GM19193 (cell line): ENCODE measurements around the gene NFATC2.

Source experiments
- POLR2A ChIP-seq: IDR thresholded peaks from 4 replicates; pipeline ENCODE4 v1.6.1; 2011; ENCODE audit not compliant: insufficient read depth, insufficient read length; ENCODE audit errors: extremely low read depth

NFATC2 gene

GRCh38 chr20:51391926-51392325 is 150.6 kb downstream of the NFATC2 start:
- TF ChIP-seq POLR2A = no peak

- no peak for TF ChIP-seq POLR2A
These were observed 152.8 kb downstream of the NFATC2 start for GRCh38 chr20:51389543-51390264.

- TF ChIP-seq POLR2A = no peak
These were observed 153.6 kb downstream of the NFATC2 start for GRCh38 chr20:51388756-51389542.

- TF ChIP-seq POLR2A = no peak
These were observed 154.3 kb downstream of the NFATC2 start for GRCh38 chr20:51388227-51388626.

GRCh38 chr20:51387125-51387875 is 155.2 kb downstream of the NFATC2 start:
- no peak for TF ChIP-seq POLR2A

- no peak for TF ChIP-seq POLR2A
These were observed 155.9 kb downstream of the NFATC2 start for GRCh38 chr20:51386586-51386985.

GRCh38 chr20:51385646-51386530 is 156.6 kb downstream of the NFATC2 start:
- no peak for TF ChIP-seq POLR2A

GRCh38 chr20:51384875-51385274 is 157.6 kb downstream of the NFATC2 start:
- TF ChIP-seq POLR2A = no peak

GRCh38 chr20:51383891-51384510 is 158.5 kb downstream of the NFATC2 start:
- TF ChIP-seq POLR2A = peak; percentile 20

- no peak for TF ChIP-seq POLR2A
These were observed 159.3 kb downstream of the NFATC2 start for GRCh38 chr20:51382986-51383821.

GRCh38 chr20:51382111-51382985 is 160.2 kb downstream of the NFATC2 start:
- no peak for TF ChIP-seq POLR2A

- TF ChIP-seq POLR2A = no peak
These were observed 161.0 kb downstream of the NFATC2 start for GRCh38 chr20:51381557-51381956.
